Pons (tissue), 1 donor: ENCODE results near the gene CUL2.
"Not testable (repeated sequence)": the region's sequence is repeated elsewhere in the genome, so short reads cannot be mapped to it uniquely, and the experiment has no call there.

Source experiments
- DNase-seq: peaks from one replicate; pipeline ENCODE4 v3.0.0-alpha.2; 2016; ENCODE audit warnings: low spot score

Gene CUL2

DNA sequence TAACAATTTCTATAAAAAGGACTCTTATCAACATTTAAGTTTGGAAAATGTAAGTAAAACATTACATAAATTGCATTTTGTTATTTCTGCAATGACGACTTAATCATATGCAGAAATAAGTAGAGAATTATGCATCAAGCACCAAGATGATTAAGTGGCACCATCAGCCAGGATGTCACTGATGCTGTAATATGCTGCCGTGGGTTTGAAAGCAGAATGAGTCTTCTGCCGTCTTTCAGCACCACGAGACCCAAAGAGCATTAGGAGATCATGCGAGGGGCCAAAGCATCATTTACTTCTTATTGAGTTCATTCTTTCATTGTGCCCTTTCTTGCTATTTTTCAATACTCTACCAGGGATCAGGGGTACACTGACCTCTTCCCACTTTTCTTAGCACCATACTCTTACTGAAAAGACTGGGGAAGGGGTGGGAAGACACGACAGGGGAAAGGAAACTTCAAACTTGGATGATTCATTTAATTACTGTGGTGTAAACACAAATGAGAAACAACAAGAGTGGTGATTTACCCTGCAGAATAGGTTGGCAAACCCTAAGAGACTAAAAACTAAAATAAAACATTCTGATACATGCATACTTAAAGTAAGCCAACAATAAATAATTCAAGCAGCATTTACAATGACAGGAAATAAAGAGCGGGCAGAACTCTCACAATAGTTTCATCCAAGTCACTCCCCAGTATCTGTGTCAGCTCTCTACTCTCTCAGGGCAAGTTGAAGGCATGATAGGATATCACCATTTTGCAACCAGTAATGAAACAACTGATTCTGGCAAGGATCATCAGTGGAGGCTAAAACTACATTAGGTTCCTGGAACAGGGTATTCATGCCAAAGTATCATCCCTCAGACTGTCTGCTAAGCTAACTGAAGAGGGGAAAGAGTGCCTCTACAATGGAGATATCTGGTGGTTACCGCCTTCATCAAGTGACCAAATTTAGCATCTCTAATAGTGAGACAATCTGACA, 70.8 kb downstream of the CUL2 start:
- DNase-seq: no peak

DNA sequence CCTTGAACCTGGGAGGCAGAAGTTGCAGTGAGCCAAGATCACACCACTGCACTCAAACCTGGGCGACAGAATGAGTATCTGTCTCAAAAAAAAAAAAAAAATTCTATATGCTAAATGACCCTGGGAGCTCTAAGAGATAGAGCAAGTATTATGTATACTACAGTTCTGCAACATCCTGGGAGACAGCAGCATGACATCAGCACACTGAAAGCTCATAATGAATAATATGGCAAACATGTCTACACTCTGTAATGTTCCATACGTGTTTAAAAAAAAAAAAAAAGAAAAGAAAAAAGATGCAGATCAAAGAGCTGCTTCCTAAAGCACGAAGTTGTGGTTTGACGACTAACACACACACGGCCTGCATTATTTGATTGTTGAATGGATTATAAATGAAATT, 72.5 kb downstream of the CUL2 start:
- no peak for DNase-seq

DNA sequence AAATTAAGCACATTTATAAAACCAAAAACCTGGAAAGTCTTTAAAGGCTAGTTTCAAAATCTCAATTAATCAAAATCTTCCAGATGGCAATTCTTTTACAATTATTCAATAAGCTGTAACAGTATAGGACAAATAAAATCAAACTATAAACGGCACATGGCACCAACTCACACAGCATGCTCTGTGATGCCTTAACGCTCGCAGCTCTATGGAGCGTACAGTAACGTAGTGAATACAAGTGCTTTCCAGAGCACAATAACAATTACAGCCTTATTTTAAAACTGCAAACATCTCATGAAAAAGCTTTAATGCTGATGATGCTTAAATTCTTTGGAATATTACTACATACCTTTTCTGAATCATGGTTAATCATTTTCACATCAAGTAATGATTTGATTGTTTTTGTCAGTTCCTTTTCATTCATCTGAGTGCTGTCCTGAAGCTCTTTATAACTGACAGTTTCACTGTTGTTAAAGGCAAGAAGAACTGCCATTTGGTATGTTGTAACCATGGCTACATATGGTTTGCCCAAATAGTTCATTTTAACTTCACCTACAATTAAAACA, 74.2 kb downstream of the CUL2 start:
- no peak for DNase-seq

DNA sequence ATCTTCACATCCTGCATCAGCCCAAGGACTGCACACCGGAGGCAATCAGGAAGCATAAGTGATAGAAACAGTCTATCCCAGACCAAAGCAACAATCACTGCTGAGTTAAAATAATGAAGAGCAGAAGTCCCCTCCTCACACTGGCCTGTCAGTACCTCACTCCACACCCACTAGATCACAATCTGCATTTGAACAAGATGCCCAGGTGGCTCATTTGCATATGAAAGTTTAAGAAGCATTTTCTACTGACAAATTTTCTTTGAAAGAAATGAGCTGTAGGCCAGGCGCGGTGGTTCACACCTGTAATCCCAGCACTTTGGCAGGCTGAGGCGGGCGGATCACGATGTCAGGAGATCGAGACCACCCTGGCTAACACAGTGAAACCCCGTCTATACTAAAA, 77.4 kb downstream of the CUL2 start:
- DNase-seq: no peak

DNA sequence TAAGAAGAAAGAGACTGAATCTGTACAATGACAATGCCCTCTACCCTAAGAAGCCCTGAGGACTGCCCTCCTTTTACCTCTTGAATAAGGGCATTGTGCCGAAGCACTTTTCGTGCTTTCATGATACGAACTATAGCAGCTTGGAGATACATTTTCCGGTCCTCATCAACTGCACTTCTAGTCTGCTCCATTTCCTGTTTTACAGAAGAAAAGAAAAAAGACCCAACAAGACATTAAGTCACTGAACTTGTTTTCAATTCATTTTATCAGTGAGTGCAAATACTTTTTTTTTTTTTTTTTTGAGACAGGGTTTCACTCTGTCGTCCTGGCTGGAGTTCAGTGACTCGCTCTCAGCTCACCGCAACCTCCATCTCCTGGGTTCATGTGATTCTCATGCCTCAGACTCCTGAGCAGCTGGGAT, 78.4 kb downstream of the CUL2 start:
- DNase-seq: no peak

GRCh38 chr10:35007858-35008301, 82.3 kb downstream of the CUL2 start:
- no peak for DNase-seq

DNA sequence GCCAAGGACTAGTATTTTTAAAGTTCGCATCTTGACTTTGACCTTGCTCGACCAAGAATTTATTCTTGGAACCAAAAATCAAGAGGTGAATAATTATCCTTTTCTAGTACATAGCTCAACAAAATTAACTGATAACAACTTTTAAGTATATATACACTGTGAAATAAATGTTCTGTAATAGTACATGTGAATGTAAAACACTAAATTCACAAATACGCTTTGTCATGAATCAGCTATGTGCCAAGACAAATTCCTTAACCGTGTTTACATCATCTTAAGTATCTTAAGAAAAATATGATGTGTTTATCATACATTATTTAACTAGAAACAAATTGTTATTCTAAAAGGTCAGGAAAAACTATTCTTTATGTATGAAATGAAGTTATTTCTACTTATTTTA, 83.3 kb downstream of the CUL2 start:
- DNase-seq: no peak

DNA sequence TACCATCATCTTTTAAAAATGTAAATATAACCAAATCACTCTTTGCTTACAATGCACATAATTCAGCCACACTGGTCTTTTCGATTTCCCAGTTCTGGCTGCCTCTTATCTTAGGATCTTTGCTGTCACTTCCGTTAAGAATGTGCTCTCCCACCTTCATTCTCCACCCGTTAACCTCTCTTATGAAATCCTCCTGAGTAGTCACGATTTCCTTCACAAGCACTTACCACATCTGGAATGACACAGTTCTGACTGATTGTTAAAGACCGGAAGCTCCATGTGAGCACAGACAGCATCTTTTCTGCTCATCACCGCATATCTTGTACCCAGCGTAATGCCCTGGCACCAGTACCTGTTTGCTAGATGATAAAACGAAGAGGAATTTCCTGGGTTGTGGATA, 84.3 kb downstream of the CUL2 start:
- DNase-seq: no peak

DNA sequence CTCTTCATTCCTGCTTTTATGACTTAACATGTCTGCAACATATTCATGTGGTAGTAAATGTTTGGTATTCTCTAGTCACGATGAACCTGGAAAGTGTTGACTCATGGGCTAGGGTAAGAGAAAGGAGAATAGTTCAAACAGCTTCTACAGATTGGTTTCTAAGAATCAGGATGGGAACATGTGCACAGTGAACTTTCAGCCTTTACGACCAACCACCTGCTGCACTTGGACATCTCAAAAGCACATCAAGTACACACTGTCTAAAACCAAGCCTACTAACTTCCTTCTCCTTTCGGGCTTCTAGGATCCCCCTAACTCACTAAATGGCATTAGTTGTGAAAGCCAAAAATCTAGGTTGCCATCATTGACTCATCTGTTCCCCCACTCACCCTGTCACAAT, 85.5 kb downstream of the CUL2 start:
- no peak for DNase-seq

- no peak for DNase-seq
These were observed 86.2 kb downstream of the CUL2 start for GRCh38 chr10:35003906-35004305.

DNA sequence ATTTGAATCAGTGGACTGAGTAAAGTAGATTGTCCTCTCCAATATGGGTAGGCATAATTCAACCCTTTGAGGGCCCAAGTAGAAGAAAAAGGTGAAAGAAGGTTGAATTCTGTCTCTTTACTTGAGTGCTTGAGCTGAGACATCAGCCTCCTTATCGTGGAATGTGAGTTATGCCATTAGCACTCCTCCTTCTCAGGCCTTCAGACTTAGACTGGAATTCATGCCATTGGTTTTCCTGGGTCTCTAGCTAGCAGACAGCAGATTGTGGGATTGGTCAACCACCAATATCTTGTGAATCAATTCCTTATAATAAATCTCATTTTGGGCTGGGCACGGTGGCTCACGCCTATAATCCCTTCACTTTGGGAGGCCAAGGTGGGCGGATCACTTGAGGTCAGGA, 89.2 kb downstream of the CUL2 start:
- no peak for DNase-seq

GRCh38 chr10:34999532-34999931, 90.6 kb downstream of the CUL2 start:
- DNase-seq: no peak

- no peak for DNase-seq
These were observed 91.2 kb downstream of the CUL2 start for GRCh38 chr10:34998940-34999339.

- DNase-seq: peak; percentile 41
These were observed 93.3 kb downstream of the CUL2 start for GRCh38 chr10:34996843-34997242.

- no peak for DNase-seq
These were observed 94.2 kb downstream of the CUL2 start for GRCh38 chr10:34995925-34996324.

DNA sequence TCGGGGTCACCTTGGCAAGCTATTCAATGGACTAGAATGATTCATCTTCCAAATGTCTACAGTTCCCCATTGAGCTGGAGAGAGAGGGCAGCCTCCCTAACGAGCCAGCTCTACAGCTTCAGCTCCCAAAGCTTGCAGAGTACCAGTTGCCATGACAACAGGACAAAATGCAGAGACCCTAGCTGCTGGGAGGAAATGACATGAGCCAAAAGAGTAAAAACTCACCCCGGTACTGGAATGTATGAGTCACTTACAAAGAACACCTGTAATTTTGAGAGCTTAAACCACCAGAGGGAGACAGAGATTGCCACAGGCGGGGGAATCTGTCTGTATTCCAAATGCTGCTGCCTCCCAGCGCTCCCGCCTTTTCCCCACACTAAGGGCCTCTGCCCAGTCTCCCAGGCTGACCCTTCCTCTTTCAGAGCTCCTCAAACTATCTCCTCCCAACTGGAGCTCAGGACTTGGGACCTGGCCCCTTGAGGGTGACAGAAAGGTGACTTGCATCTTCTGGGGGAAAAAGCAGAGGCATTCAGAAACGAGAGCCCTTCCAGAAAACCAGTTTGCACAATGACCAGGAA, 95.5 kb downstream of the CUL2 start:
- DNase-seq: peak; percentile 45

DNA sequence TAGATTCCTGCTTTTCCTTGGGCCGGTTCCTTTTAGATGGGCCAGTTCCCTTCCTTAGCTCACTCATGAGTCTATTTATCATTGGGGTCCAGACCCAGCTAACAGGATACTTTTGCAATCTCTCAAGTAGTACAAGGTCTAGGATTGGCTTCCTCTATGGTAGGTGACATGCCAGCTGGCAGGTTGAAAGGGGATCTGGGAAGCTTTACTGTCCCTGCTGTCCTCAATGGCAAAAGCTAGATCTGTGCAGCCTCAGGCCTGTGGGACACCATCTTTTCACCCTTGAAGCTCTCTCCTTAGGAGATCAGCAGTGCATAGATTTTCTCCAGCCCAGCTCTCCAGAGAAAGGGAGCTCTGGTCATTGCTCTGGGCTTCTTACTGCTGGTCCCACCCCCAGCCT, 96.4 kb downstream of the CUL2 start:
- DNase-seq: no peak

- DNase-seq: not testable (repeated sequence)
These were observed 99.0 kb downstream of the CUL2 start for GRCh38 chr10:34991117-34991516.

GRCh38 chr10:34988397-34989067, 101.6 kb downstream of the CUL2 start:
- DNase-seq: no peak

- DNase-seq: no peak
These were observed 104.3 kb downstream of the CUL2 start for GRCh38 chr10:34985823-34986222.

- no peak for DNase-seq
These were observed 105.0 kb downstream of the CUL2 start for GRCh38 chr10:34985146-34985545.

DNA sequence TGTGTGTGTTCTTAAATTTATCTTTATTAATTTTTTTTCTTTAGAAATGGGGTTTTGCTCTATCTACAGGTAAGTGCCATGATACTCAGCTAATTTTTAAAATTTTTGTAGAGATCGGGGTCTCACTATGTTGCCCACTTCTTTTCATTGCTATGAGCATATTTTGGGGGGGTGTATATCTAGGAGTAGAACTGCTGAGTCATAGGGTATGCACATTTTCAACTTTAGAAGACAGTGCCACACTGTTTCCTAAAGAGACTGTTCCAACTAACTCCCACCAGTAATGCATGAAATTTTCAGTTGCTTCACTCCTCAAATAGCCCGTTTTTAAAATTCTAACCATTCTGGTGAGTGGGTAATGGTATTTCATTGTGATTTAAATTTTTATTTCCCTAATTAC, 108.3 kb downstream of the CUL2 start:
- no peak for DNase-seq

DNA sequence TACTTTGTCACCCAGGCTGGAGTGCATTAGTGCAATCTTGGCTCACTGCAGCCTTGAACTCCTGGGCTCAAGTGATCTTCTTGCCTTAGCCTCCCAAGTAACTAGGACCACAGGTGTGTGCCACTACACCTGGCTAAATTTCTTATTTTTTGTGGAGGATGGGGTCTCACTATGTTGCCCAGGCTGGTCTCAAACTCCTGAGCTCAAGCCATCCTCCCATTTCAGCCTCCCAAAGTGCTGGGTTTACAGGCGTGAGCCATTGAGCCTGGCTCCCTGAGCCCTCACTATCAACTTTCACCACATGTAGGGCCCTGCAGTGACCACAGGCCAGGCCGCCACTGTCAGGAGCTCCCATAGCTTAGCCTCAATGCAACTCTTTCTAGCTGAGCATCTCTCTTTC, 110.2 kb downstream of the CUL2 start:
- no peak for DNase-seq
